AG09319 (cell line): ENCODE results near the gene PTPRM.
A peak's percentile ranks its signal among the peaks of the same experiment; 100 is the strongest.

Experiments used
- DNase-seq: peaks from one replicate; pipeline ENCODE4 v3.0.0-alpha.2; 2010; ENCODE audit warnings: low read depth; ENCODE audit errors: extremely low read depth
- CTCF ChIP-seq: IDR thresholded peaks from 2 replicates; pipeline ENCODE4 v1.5.1; 2011; ENCODE audit warnings: low read depth, mild to moderate bottlenecking, inconsistent platforms, low read length, moderate library complexity

PTPRM gene

GRCh38 chr18:7859122-7859521, 292.0 kb downstream of the PTPRM start:
- no peak for DNase-seq
- TF ChIP-seq CTCF, result no peak

GRCh38 chr18:7870266-7870665, 303.1 kb downstream of the PTPRM start:
- no peak for TF ChIP-seq CTCF

GRCh38 chr18:7870855-7871254, 303.7 kb downstream of the PTPRM start:
- no peak for DNase-seq
- no peak for TF ChIP-seq CTCF

More at GRCh38 chr18:7870266-7870665, 303.1 kb downstream of the PTPRM start:
- DNase-seq, result no peak

- DNase-seq, result no peak
- TF ChIP-seq CTCF, result no peak
Observed at GRCh38 chr18:7871560-7872456, 304.7 kb downstream of the PTPRM start.

- peak; percentile 57 for DNase-seq
- TF ChIP-seq CTCF, result peak; percentile 43
Observed at GRCh38 chr18:7872569-7872968, 305.5 kb downstream of the PTPRM start.

- TF ChIP-seq CTCF, result no peak
- DNase-seq, result no peak
Observed at GRCh38 chr18:7873316-7873715, 306.2 kb downstream of the PTPRM start.

GRCh38 chr18:7876354-7877104, 309.4 kb downstream of the PTPRM start:
- TF ChIP-seq CTCF, result no peak
- peak; percentile 19 for DNase-seq
